ENCODE data around the gene AMZ2. TPM values are rescaled to one million over a fixed set of nuclear protein-coding genes. Genes with fewer than 3 reads are reported as not detected.

The AMZ2 gene
- total and polyA plus RNA-seq, 2 of the 8 experiments (the other 6 are each of a cell fraction or from before 2014, with no cell fraction given), result 49.5 to 71.0 TPM

GRCh38 chr17:68246271-68247028 lies 1.4 kb upstream of the AMZ2 start (continued):
- TF ChIP-seq TEAD4 (IDR thresholded peaks at IDR 0.05; ENCODE audit: low read depth, low read length) (no peak), MAFK (IDR thresholded peaks at IDR 0.05; ENCODE audit: low read depth, low read length) (no peak), POLR2AphosphoS5 (IDR thresholded peaks at IDR 0.05; ENCODE audit: low read depth, low read length) (no peak), ATF2 (IDR thresholded peaks at IDR 0.05; ENCODE audit: low read length) (no peak), GABPA (IDR thresholded peaks at IDR 0.05; ENCODE audit: borderline replicate concordance, insufficient read depth, low read length) (no peak), GTF2F1 (IDR thresholded peaks at IDR 0.05; ENCODE audit: borderline replicate concordance, low read depth, low read length) (no peak), ZNF274 (IDR thresholded peaks at IDR 0.05; ENCODE audit: borderline replicate concordance, extremely low read depth, low read length) (no peak)

All from H1 (cell line).